IPS-18c (cell line): ENCODE measurements around the gene RAVER1.
"Not testable (repeated sequence)": the region's sequence is repeated elsewhere in the genome, so short reads cannot be mapped to it uniquely, and the experiment has no call there.

ENCODE experiments used
- H3K4me3 ChIP-seq: 2 replicates; pipeline ENCODE4 v1.7.0; 2013; ENCODE audit warnings: low read depth, mild to moderate bottlenecking, low read length, moderate library complexity; ENCODE audit not compliant: insufficient read depth
- H3K9me3 ChIP-seq: one replicate; pipeline ENCODE4 v1.6.1; 2013; ENCODE audit warnings: mild to moderate bottlenecking, low read length, moderate library complexity; ENCODE audit not compliant: control insufficient read depth, insufficient read depth

Gene RAVER1

DNA sequence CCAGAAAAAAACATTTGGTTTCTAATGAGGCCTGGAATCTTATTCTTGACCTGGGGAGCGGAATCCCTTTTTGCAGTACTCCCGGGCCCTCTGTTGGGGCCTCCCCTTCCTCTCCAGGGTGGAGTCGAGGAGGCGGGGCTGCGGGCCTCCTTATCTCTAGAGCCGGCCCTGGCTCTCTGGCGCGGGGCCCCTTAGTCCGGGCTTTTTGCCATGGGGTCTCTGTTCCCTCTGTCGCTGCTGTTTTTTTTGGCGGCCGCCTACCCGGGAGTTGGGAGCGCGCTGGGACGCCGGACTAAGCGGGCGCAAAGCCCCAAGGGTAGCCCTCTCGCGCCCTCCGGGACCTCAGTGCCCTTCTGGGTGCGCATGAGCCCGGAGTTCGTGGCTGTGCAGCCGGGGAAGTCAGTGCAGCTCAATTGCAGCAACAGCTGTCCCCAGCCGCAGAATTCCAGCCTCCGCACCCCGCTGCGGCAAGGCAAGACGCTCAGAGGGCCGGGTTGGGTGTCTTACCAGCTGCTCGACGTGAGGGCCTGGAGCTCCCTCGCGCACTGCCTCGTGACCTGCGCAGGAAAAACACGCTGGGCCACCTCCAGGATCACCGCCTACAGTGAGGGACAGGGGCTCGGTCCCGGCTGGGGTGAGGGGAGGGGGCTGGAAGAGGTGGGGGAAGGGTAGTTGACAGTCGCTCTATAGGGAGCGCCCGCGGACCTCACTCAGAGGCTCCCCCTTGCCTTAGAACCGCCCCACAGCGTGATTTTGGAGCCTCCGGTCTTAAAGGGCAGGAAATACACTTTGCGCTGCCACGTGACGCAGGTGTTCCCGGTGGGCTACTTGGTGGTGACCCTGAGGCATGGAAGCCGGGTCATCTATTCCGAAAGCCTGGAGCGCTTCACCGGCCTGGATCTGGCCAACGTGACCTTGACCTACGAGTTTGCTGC lies 46.3 kb downstream of the RAVER1 start, which contains the start of gene ICAM4:
Gene ICAM4 (plus strand): TSS at position 153 of the 935 bp plus-strand sequence. CDS start 58 bp downstream, at position 211.
- Histone ChIP-seq H3K9me3 (no peaks in the 10 kb centered on the region), H3K4me3 (peak within 1 kb of the TSS; percentile 53)

GRCh38 chr19:10285393-10285792 lies 47.9 kb downstream of the RAVER1 start:
- H3K4me3 ChIP-seq: no peak overlapping the region
- no peaks in the 10 kb centered on the region for H3K9me3 ChIP-seq

GRCh38 chr19:10284960-10285278 lies 48.4 kb downstream of the RAVER1 start:
- no peak overlapping the region for H3K4me3 ChIP-seq

DNA sequence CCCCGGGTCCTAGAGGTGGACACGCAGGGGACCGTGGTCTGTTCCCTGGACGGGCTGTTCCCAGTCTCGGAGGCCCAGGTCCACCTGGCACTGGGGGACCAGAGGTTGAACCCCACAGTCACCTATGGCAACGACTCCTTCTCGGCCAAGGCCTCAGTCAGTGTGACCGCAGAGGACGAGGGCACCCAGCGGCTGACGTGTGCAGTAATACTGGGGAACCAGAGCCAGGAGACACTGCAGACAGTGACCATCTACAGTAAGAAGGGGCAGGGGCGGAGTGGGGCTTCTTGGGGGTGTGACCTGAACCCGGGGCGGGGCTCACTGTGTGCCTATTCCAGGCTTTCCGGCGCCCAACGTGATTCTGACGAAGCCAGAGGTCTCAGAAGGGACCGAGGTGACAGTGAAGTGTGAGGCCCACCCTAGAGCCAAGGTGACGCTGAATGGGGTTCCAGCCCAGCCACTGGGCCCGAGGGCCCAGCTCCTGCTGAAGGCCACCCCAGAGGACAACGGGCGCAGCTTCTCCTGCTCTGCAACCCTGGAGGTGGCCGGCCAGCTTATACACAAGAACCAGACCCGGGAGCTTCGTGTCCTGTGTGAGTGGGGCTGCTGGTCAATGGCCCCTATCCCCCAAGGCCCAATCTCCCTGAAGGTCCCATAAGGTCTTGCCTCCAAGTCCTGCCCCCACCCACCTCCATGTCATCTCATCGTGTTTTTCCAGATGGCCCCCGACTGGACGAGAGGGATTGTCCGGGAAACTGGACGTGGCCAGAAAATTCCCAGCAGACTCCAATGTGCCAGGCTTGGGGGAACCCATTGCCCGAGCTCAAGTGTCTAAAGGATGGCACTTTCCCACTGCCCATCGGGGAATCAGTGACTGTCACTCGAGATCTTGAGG lies 49.0 kb downstream of the RAVER1 start:
- H3K9me3 ChIP-seq: no peaks in the 10 kb centered on the region
- no peak overlapping the region for H3K4me3 ChIP-seq

More at GRCh38 chr19:10284960-10285278, 48.4 kb downstream of the RAVER1 start:
- no peaks in the 10 kb centered on the region for H3K9me3 ChIP-seq

- Histone ChIP-seq H3K9me3 (no peaks in the 10 kb centered on the region), H3K4me3 (no peak overlapping the region)
These were observed 49.8 kb downstream of the RAVER1 start for GRCh38 chr19:10283301-10284064.

DNA sequence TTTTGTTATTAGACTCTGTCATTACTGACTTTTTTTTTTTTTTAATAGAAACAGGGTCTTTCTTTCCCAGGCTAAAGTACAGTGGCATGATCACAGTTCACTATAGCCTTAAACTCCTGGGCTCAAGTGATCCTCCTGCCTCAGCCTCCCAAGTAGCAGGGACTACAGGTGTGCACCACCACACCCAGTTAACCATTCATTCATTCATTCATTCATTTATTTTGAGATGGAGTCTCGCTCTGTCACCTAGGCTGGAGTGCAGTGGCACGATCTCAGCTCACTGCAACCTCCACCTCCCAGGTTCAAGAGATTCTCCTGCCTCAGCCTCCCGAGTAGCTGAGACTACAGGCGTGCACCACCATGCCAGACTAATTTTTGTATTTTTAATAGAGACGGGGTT lies 51.3 kb downstream of the RAVER1 start:
- not testable (repeated sequence) for H3K9me3 ChIP-seq, H3K4me3 ChIP-seq

DNA sequence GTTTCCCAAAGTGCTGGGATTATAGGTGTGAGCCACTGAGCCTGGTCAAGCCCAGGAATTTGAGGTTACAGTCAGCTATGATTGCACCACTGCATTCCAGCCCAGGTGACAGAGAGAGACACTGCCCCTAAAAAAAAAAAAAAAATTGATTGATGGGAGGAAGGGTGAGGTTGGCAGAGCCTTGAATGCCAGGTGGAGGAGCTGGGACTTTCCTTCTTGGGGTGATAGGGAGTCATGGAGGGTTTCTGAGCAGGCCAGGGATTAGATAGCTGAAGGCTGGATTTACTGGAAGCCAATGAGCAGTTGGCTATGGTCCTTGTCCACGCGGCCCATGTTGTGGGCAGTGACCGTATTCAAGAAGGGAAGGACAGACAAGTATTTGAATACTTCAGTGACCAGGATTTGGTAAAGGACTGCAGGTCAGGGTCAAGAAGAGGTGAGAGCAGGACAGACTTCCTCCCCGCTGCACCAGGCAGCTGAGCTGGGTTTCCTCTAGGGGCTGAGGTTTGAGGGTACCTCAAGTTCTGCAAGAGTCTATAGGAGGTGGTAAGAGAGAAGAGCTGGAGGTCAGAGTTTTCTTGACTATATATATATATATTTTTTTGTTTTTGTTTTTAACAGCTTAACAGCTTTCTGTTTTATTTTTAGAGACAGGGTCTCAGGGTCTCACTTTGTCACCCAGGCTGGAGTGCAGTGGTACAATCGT lies 53.4 kb downstream of the RAVER1 start:
- Histone ChIP-seq H3K9me3 (no peaks in the 10 kb centered on the region), H3K4me3 (no peak overlapping the region)

GRCh38 chr19:10278935-10279334 lies 54.4 kb downstream of the RAVER1 start:
- H3K9me3 ChIP-seq: no peaks in the 10 kb centered on the region

DNA sequence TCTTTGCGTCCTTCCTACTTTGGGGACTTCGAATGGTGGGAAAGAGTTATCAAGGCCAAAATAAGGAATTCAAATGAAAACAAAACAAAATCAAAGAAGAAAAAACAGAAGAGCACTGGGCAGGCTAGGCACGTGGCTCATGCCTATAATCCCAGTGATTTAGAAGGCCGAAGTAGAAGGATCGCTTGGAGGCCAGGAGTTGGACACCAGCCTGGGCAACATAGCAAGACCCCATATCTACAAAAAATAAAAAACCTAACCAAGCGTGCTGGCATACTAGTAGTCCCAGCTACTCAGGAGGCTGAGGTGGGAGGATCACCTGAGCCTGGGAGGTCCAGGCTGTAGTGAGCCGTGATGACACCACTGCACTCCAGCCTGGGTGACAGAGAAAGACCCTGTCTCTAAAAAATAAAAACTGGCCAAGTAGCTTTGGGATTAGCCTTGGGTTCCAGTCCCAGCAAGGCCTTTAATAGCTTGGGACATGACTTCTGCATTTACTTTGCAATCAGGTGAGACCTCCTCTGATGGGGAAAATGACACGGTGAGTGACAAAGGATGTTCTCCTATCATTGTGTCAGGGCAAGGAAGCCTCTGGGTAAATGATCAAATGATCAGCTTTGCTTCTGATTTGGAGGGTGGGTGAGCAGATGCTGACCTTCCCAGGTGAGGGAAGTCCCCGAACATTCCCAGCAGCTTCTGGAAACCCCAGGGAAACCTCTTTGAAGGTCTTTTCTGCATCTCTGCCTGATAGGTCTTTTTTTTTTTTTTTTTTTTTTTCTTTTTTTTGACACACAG lies 55.3 kb downstream of the RAVER1 start:
- no peaks in the 10 kb centered on the region for H3K9me3 ChIP-seq
- no peak overlapping the region for H3K4me3 ChIP-seq

More at GRCh38 chr19:10278935-10279334, 54.4 kb downstream of the RAVER1 start:
- no peak overlapping the region for H3K4me3 ChIP-seq

- Histone ChIP-seq H3K4me3 (no peak overlapping the region), H3K9me3 (peaks cover 2% of the 10 kb centered on the region)
These were observed 58.7 kb downstream of the RAVER1 start for GRCh38 chr19:10274589-10274988.

DNA sequence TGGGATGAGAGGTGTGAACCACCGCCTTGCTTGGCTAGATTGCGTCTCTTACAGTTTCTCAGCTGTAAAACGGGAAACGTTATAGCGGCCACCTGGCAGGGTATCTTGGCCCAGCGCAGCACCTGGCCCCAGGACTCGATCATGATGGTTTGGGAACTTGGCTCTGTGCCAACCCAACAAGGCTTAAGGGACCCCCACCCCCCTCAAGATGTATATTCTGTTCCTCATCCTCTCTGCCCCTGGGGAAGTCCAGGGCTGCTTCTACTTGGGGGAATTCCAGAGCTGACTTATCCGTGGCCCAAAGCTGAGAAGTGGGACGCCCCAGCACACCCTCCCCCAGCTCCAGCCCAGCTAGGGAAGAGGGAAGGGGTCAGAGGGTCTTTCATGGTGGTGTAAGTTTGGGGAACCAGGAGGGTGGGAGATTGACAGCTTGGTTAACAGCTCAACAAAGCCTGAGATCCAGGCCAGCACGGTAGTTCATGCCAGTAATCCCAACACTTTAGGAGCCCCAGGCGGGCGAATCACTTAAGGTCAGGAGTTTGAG lies 61.7 kb downstream of the RAVER1 start:
- Histone ChIP-seq H3K4me3 (no peak overlapping the region), H3K9me3 (peaks cover 2% of the 10 kb centered on the region)

DNA sequence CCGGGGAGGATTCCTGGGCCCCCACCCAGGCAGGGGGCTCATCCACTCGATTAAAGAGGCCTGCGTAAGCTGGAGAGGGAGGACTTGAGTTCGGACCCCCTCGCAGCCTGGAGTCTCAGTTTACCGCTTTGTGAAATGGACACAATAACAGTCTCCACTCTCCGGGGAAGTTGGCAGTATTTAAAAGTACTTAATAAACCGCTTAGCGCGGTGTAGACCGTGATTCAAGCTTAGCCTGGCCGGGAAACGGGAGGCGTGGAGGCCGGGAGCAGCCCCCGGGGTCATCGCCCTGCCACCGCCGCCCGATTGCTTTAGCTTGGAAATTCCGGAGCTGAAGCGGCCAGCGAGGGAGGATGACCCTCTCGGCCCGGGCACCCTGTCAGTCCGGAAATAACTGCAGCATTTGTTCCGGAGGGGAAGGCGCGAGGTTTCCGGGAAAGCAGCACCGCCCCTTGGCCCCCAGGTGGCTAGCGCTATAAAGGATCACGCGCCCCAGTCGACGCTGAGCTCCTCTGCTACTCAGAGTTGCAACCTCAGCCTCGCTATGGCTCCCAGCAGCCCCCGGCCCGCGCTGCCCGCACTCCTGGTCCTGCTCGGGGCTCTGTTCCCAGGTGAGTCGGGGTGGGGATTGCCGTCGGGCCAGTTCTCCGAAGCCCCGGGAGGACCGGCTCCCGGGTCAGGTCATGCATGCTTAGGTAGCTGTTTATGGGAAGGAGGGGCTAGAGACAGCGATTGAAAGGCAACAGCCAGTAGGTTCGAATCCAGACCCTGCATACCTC lies 62.5 kb downstream of the RAVER1 start, which contains the start of gene ICAM1:
Gene ICAM1 (plus strand): TSS at position 505 of the 779 bp plus-strand sequence. CDS start 40 bp downstream, at position 545.
- peaks cover 2% of the 10 kb centered on the region for H3K9me3 ChIP-seq

GRCh38 chr19:10270180-10270615 lies 63.1 kb downstream of the RAVER1 start:
- H3K4me3 ChIP-seq: peak overlapping the region; percentile 56

More for the DNA sequence above, 62.5 kb downstream of the RAVER1 start, which contains the start of gene ICAM1:
- peak within 1 kb of the TSS; percentile 56 for H3K4me3 ChIP-seq

GRCh38 chr19:10269333-10270179 lies 63.8 kb downstream of the RAVER1 start:
- peak overlapping the region; percentile 56 for H3K4me3 ChIP-seq

More at GRCh38 chr19:10270180-10270615, 63.1 kb downstream of the RAVER1 start:
- H3K9me3 ChIP-seq: peaks cover 4% of the 10 kb centered on the region

More at GRCh38 chr19:10269333-10270179, 63.8 kb downstream of the RAVER1 start:
- H3K9me3 ChIP-seq: peaks cover 4% of the 10 kb centered on the region
